HepG2 (cell line): ENCODE measurements around the gene ABHD3. TPM values are rescaled to one million over a fixed set of nuclear protein-coding genes. Genes with fewer than 3 reads are reported as not detected.
A peak's percentile ranks its signal among the peaks of the same experiment; 100 is the strongest.
"Not testable (repeated sequence)": the region's sequence is repeated elsewhere in the genome, so short reads cannot be mapped to it uniquely, and the experiment has no call there.

ENCODE experiments used
- ATAC-seq: fragments of 200-7000 bp; cut with Tn5 transposase; 3 replicates; pipeline ENCODE4 v1.9.1; 2020; ENCODE audit warnings: mild to moderate bottlenecking, moderate library complexity
- BruUV-seq: library from RNA; stranded (reverse); fragments of 400-500 nt; replicated peaks from 2 replicates; lab custom pipeline; 2021; lab: Mats Ljungman, UMichigan
- CTCF ChIA-PET: fragments of 300-600 bp; formaldehyde crosslinking; extraction: SDS; loops from one replicate; lab custom pipeline; 2021; ENCODE audit warnings: low total read pairs, inconsistent platforms, low intra/inter-chr PET ratio; lab: Yijun Ruan, JAX
- POLR2A ChIA-PET: fragments of 350-600 bp; sonication (Branson Sonifier 250); formaldehyde crosslinking; loops from one replicate; lab custom pipeline; 2020; ENCODE audit warnings: antibody characterized with exemption, inconsistent platforms; lab: Yijun Ruan, JAX
- DNase-seq: peaks from one replicate; pipeline ENCODE4 v3.0.0-alpha.2; 2015; ENCODE audit warnings: low spot score
- FAIRE-seq: peaks from 3 replicates; lab custom pipeline; 2011; peaks lifted over from hg19 to GRCh38; lab: Jason Lieb, UNC
- H2AFZ ChIP-seq: one replicate; pipeline ENCODE4 v1.6.1; 2011; ENCODE audit warnings: low read length, inconsistent platforms
- H3K27ac ChIP-seq: fragments of 300-600 bp; 3 replicates; pipeline ENCODE4 v1.8.0; 2011; ENCODE audit warnings: mixed run types, mild to moderate bottlenecking, mixed read lengths, low read length, inconsistent platforms; ENCODE audit not compliant: insufficient read depth; ENCODE audit errors: extremely low read length
- H3K27me3 ChIP-seq, 2 experiments: fragments of 200-600 bp in 1 of 2; 2 replicates in 1 of 2; 3 replicates in 1 of 2; pipeline versions ENCODE4 v1.6.0 to v1.8.0; 2011; ENCODE audit warnings: low read length in 2 of 2, mild to moderate bottlenecking in 2 of 2, moderate library complexity in 2 of 2, inconsistent platforms in 1 of 2; ENCODE audit not compliant: insufficient read depth in 2 of 2, control insufficient read depth in 1 of 2
- H3K36me3 ChIP-seq, 2 experiments: fragments of 200-600 bp in 1 of 2; replicated peaks in 1 of 2; 2 replicates in 1 of 2; 3 replicates in 1 of 2; pipeline versions ENCODE4 v1.5.1 to v1.8.0; 2011; ENCODE audit warnings: low read length in 2 of 2, inconsistent platforms in 1 of 2; ENCODE audit not compliant: insufficient read depth in 2 of 2, control insufficient read depth in 1 of 2
- H3K4me1 ChIP-seq: 2 replicates; pipeline ENCODE4 v1.5.1; 2012; ENCODE audit warnings: low read length, inconsistent platforms; ENCODE audit not compliant: insufficient read depth
- H3K4me2 ChIP-seq: 2 replicates; pipeline ENCODE4 v1.6.0; 2011; ENCODE audit warnings: low read depth, low read length, inconsistent platforms
- H3K4me3 ChIP-seq, 3 experiments: fragments of 200-600 bp in 1 of 3; sonication (generic), shearing (Covaris generic) in 1 of 3; replicated peaks in 1 of 3; 2 replicates each; pipeline ENCODE4 v1.5.1; 2011 to 2016; ENCODE audit warnings: low read length in 3 of 3, inconsistent platforms in 2 of 3, low read depth in 2 of 3, mild to moderate bottlenecking in 2 of 3, control low read depth in 1 of 3, mixed read lengths in 1 of 3; ENCODE audit not compliant: insufficient read depth in 1 of 3
- H3K79me2 ChIP-seq: one replicate; pipeline ENCODE4 v1.6.1; 2011; ENCODE audit warnings: low read length, inconsistent platforms; ENCODE audit not compliant: insufficient read depth
- H3K9ac ChIP-seq: 2 replicates; pipeline ENCODE4 v1.6.0; 2011; ENCODE audit warnings: mild to moderate bottlenecking, low read depth, low read length, inconsistent platforms; ENCODE audit not compliant: insufficient read depth
- H3K9me3 ChIP-seq: 2 replicates; pipeline ENCODE4 v1.5.1; 2012; ENCODE audit warnings: mild to moderate bottlenecking, low read length
- H4K20me1 ChIP-seq: 2 replicates; pipeline ENCODE4 v1.6.0; 2011; ENCODE audit warnings: inconsistent platforms, mild to moderate bottlenecking, low read length, moderate library complexity; ENCODE audit not compliant: insufficient read depth
- FIP1L1 ChIP-seq: fragments of 200-400 bp; formaldehyde crosslinking; IDR thresholded peaks from 2 replicates; pipeline ENCODE4 v1.6.1; 2018; ENCODE audit warnings: low read depth, mild to moderate bottlenecking, low read length, moderate library complexity, borderline replicate concordance; ENCODE audit not compliant: insufficient read depth
- GATA4 ChIP-seq: sonication (generic); IDR thresholded peaks from 2 replicates; pipeline ENCODE4 v1.6.1; 2016; ENCODE audit warnings: antibody characterized with exemption, low read depth, borderline replicate concordance
- JDP2 ChIP-seq: sonication (generic); formaldehyde crosslinking; IDR thresholded peaks from 2 replicates; pipeline ENCODE4 v1.8.1; 2022; ENCODE audit warnings: missing genetic modification reagents, borderline replicate concordance
- PHF21A ChIP-seq: sonication (generic); formaldehyde crosslinking; IDR thresholded peaks from 2 replicates; pipeline ENCODE4 v1.5.0; 2020; ENCODE audit warnings: mild to moderate bottlenecking, missing genetic modification reagents
- SIN3B ChIP-seq: fragments of 150-350 bp; IDR thresholded peaks from 2 replicates; pipeline ENCODE4 v1.6.1; 2014; ENCODE audit warnings: low read length
- TCF7 ChIP-seq: sonication (generic); IDR thresholded peaks from 2 replicates; pipeline ENCODE4 v1.6.1; 2016; ENCODE audit warnings: antibody characterized with exemption, low read depth
- YEATS4 ChIP-seq: sonication (generic); formaldehyde crosslinking; IDR thresholded peaks from 2 replicates; pipeline ENCODE4 v1.4.0; 2020; ENCODE audit warnings: missing genetic modification reagents, borderline replicate concordance
- ZNF121 ChIP-seq: sonication (generic); formaldehyde crosslinking; IDR thresholded peaks from 2 replicates; pipeline ENCODE4 v1.5.0; 2020; ENCODE audit warnings: mild to moderate bottlenecking, missing genetic modification reagents
- ZNF3 ChIP-seq: IDR thresholded peaks from 2 replicates; pipeline ENCODE4 v1.7.0; 2017; ENCODE audit warnings: inconsistent platforms
- WGBS: methylation state at CpG from one replicate; pipeline ENCODE4 v1.1.6; 2017; ENCODE audit warnings: low lambda C conversion rate; 5-methylcytosine and 5-hydroxymethylcytosine counted together
- in situ Hi-C: cut with HindIII; loops from 2 replicates; pipeline ENCODE4 v1.10.0; 2017; ENCODE audit warnings: low pct_unique_long_range_greater_than_20kb; ENCODE audit not compliant: extremely low pct_ligation_motif_present
- intact Hi-C: fragments of 100-400 bp; cut with micrococcal nuclease; formaldehyde crosslinking; loops from one replicate; pipeline ENCODE4 v1.10.0; 2022; ENCODE audit not compliant: unreplicated experiment
- polyA plus RNA-seq, 8 experiments: library from polyadenylated mRNA; depleted of rRNA in 3 of 8; stranded (reverse) in 7 of 8; unstranded in 1 of 8; fragments of >200 nt; fragmentation: Illumina TruSeq in 4 of 8; extraction: Trizol in 4 of 8; gene quantifications; 2 replicates each; pipeline versions ENCODE4 v1.2.1 to v1.2.3, GENCODE V29; 2011 to 2016; ENCODE audit warnings: low read depth in 4 of 8, missing spikeins in 1 of 8, mixed read lengths in 1 of 8; ENCODE audit not compliant: insufficient read depth in 1 of 8
- total RNA-seq, 5 experiments: library from RNA; depleted of rRNA; stranded (reverse); fragments of >200 nt; fragmentation: Illumina TruSeq; extraction: Trizol; gene quantifications; 2 replicates each; pipeline ENCODE4 v1.2.3, GENCODE V29; 2016; ENCODE audit warnings: low read depth in 1 of 5
- TF ChIP-seq, protein P1 (sequence below), 2 experiments: fragments of 450-650 bp in 1 of 2; sonication (generic) in 1 of 2; formaldehyde crosslinking; IDR thresholded peaks; 2 replicates each; pipeline versions ENCODE4 v1.5.0 to v1.8.0; 2020 to 2022; ENCODE audit warnings: mild to moderate bottlenecking in 1 of 2, missing genetic modification reagents in 1 of 2
- TF ChIP-seq, protein P2 (sequence below): sonication (generic); formaldehyde crosslinking; IDR thresholded peaks from 2 replicates; pipeline ENCODE4 v1.5.0; 2020; ENCODE audit warnings: mild to moderate bottlenecking, missing genetic modification reagents

Gene ABHD3
- total and polyA plus RNA-seq, 2 of the 13 experiments (the other 11 are each of a cell fraction or from before 2014, with no cell fraction given): 32.1 to 40.2 TPM

DNA sequence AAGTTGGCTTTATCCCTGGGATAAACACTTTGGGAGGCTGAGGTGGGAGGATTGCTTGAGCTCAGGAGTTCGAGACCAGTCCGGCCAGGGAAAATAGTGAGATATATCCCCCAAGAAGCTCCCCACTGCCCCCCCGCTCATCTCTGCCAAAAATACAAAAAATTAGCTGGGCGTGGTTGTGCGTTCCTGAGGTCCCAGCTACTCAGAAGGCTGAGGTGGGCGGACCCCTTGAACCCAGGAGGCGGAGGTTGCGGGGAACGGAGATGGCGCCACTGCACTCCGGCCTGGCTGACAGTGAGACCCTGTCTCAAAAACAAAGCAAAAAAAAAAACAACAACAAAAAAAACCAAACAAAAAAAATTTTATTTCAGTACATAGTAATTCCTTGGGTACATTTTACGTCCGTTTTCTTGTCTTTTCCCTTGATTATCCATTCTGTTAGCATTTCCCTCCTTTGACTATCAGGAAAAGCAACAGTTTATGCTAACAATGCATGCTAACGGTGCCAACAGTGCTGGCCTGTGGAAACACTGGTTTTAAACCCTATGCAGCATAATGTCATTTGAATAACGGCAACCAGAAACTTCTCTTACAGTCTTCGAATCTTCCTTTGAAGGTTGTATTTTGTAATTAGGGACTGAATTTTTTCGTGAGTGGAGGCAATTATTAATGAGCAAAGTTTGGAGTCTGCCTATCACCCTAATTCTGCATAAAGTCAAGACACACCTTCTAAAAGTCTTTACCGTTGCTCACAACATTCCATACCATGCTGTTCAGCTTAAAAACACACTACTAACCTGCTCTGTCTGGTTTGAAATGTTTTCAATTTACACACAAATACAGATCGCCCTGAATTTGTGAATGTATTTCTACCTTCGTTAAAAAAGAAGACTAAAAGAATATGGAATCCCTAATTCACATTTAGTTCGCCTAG is 35.3 kb upstream of the ABHD3 start:
- TSS peak; percentile 87 for BruUV-seq

DNA sequence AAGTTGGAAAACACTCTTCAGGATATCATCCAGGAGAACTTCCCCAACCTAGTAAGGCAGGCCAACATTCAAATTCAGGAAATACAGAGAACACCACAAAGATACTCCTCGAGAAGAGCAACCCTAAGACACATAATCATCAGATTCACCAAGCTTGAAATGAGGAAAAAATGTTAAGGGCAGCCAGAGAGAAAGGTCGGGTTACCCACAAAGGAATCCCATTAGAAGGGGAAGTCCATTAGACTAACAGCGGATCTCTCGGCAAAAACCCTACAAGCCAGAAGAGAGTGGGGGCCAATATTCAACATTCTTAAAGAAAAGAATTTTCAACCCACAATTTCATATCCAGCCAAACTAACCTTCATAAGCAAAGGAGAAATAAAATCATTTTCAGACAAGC is 32.4 kb upstream of the ABHD3 start:
- H3K4me1 ChIP-seq: peaks cover 36% of the 10 kb centered on the region
- H3K27me3 ChIP-seq, BruUV-seq, H3K9ac ChIP-seq, CTCF ChIA-PET, H3K36me3 ChIP-seq, FAIRE-seq, H3K9me3 ChIP-seq, intact Hi-C loops, DNase-seq, ATAC-seq, H3K4me2 ChIP-seq, H3K4me3 ChIP-seq, H3K27ac ChIP-seq, H4K20me1 ChIP-seq, H3K79me2 ChIP-seq, H2AFZ ChIP-seq, in situ Hi-C loops: not testable (repeated sequence)
- WGBS: 83% methylated on average over 4 of the region's 4 CpGs
- POLR2A ChIA-PET: interaction anchor here (1.4 kb wide), 1 partner anchor 137 kb away, joined by 4 read pairs; the partner anchor contains the start of gene ESCO1

More for the DNA sequence above, 35.3 kb upstream of the ABHD3 start:
- peaks cover 47% of the 10 kb centered on the region for H3K4me1 ChIP-seq
- H2AFZ ChIP-seq: peak overlapping the region; percentile 87
- FAIRE-seq (no peak), DNase-seq (no peak), ATAC-seq (peak; percentile 28)
- H3K27ac ChIP-seq: peak overlapping the region; percentile 97
- H3K79me2 ChIP-seq: peaks cover 35% of the 10 kb centered on the region
- ChIA-PET CTCF (no interaction called here), POLR2A (interaction anchor here (0.6 to 2.3 kb wide), 20 partner anchors 8 to 142 kb away, joined by 3 to 17 read pairs (median 4); partner anchors contain the start of genes ABHD3, ESCO1 and SNRPD1)
- peak overlapping the region; percentile 31 to 94 (median 93); a peak in 5 of 6 replicates for H3K4me3 ChIP-seq
- peaks cover 13% of the 10 kb centered on the region for H4K20me1 ChIP-seq
- 33% methylated on average over 21 of the region's 21 CpGs for WGBS
- peak overlapping the region; percentile 65 for H3K9ac ChIP-seq
- peak; percentile 82 for TF ChIP-seq ZNF3 (CRISPR knock-in tag)
- no peak for TF ChIP-seq FIP1L1
- TF ChIP-seq YEATS4: no peak
- no peak for TF ChIP-seq GATA4
- TF ChIP-seq, protein P1, sequence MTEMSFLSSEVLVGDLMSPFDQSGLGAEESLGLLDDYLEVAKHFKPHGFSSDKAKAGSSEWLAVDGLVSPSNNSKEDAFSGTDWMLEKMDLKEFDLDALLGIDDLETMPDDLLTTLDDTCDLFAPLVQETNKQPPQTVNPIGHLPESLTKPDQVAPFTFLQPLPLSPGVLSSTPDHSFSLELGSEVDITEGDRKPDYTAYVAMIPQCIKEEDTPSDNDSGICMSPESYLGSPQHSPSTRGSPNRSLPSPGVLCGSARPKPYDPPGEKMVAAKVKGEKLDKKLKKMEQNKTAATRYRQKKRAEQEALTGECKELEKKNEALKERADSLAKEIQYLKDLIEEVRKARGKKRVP (CRISPR knock-in tag; IDR thresholded peaks at IDR 0.05): no peak
- TF ChIP-seq PHF21A (CRISPR knock-in tag): peak; percentile 2; the same call in 1 of the 2 replicates
- TF ChIP-seq TCF7: no peak
- no peak for TF ChIP-seq SIN3B
- TF ChIP-seq, protein P2, sequence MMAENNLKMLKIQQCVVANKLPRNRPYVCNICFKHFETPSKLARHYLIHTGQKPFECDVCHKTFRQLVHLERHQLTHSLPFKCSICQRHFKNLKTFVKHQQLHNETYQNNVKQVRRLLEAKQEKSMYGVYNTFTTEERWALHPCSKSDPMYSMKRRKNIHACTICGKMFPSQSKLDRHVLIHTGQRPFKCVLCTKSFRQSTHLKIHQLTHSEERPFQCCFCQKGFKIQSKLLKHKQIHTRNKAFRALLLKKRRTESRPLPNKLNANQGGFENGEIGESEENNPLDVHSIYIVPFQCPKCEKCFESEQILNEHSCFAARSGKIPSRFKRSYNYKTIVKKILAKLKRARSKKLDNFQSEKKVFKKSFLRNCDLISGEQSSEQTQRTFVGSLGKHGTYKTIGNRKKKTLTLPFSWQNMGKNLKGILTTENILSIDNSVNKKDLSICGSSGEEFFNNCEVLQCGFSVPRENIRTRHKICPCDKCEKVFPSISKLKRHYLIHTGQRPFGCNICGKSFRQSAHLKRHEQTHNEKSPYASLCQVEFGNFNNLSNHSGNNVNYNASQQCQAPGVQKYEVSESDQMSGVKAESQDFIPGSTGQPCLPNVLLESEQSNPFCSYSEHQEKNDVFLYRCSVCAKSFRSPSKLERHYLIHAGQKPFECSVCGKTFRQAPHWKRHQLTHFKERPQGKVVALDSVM: peak; percentile 47; the same call in 1 of the 2 replicates
- TF ChIP-seq ZNF121 (CRISPR knock-in tag): peak; percentile 82
- TF ChIP-seq JDP2 (CRISPR knock-in tag): no peak
- H3K27me3 ChIP-seq: no peaks in the 10 kb centered on the region
- in situ Hi-C loops (no loop called here), intact Hi-C loops (loop anchor here (2.0 to 5.0 kb wide), 4 partner anchors 35 to 128 kb away; partner anchors contain the start of genes ABHD3 and SNRPD1)
- H3K9me3 ChIP-seq: no peaks in the 10 kb centered on the region
- peak overlapping the region; percentile 94 for H3K4me2 ChIP-seq
- no peaks in the 10 kb centered on the region for H3K36me3 ChIP-seq
